Ovary (tissue), 3 donors: ENCODE measurements around the gene SKI.
"Not testable (repeated sequence)": the region's sequence is repeated elsewhere in the genome, so short reads cannot be mapped to it uniquely, and the experiment has no call there.

Source experiments
- EP300 ChIP-seq: sonication (generic); formaldehyde crosslinking; IDR thresholded peaks from one replicate; pipeline ENCODE4 v1.6.1; 2017; ENCODE audit warnings: antibody characterized with exemption
- POLR2A ChIP-seq: fragments of 450-650 bp; IDR thresholded peaks from one replicate; pipeline ENCODE4 v1.6.1; 2017; ENCODE audit warnings: antibody characterized with exemption, mild to moderate bottlenecking, moderate library complexity
- TF ChIP-seq, protein P1 (sequence below), 3 donors: fragments of 450-650 bp in 2 of 3; fragments of 200-600 bp in 1 of 3; IDR thresholded peaks; one replicate each; pipeline versions ENCODE4 v1.5.1 to v1.8.0; 2016 to 2022; ENCODE audit warnings: antibody characterized with exemption in 3 of 3, mild to moderate bottlenecking in 1 of 3
- donor health status: DM: no; HTN: no; CAD: no.

GRCh38 chr1:2331580-2331979 lies 103.5 kb downstream of the SKI start:
- TF ChIP-seq, protein P1, sequence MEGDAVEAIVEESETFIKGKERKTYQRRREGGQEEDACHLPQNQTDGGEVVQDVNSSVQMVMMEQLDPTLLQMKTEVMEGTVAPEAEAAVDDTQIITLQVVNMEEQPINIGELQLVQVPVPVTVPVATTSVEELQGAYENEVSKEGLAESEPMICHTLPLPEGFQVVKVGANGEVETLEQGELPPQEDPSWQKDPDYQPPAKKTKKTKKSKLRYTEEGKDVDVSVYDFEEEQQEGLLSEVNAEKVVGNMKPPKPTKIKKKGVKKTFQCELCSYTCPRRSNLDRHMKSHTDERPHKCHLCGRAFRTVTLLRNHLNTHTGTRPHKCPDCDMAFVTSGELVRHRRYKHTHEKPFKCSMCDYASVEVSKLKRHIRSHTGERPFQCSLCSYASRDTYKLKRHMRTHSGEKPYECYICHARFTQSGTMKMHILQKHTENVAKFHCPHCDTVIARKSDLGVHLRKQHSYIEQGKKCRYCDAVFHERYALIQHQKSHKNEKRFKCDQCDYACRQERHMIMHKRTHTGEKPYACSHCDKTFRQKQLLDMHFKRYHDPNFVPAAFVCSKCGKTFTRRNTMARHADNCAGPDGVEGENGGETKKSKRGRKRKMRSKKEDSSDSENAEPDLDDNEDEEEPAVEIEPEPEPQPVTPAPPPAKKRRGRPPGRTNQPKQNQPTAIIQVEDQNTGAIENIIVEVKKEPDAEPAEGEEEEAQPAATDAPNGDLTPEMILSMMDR (IDR thresholded peaks at IDR 0.05), result not testable (repeated sequence)
- not testable (repeated sequence) for TF ChIP-seq EP300, POLR2A
